Kidney (tissue), 14 donors: ENCODE data around the gene AJAP1. TPM values are rescaled to one million over a fixed set of nuclear protein-coding genes. Genes with fewer than 3 reads are reported as not detected.

Source experiments
- DNase-seq, 5 donors: peaks; one replicate each; pipeline ENCODE4 v3.0.0-alpha.2; 2013 to 2020
- FAIRE-seq: peaks from 2 replicates; lab custom pipeline; 2012; peaks lifted over from hg19 to GRCh38; lab: Jason Lieb, UNC
- H3K27ac ChIP-seq, 2 donors: one replicate each; pipeline ENCODE4 v1.7.0; 2013; ENCODE audit warnings: low read depth in 2 of 2, low read length in 2 of 2, inconsistent platforms in 1 of 2
- H3K27me3 ChIP-seq: one replicate; pipeline ENCODE4 v1.7.1; 2013; ENCODE audit warnings: low read length, inconsistent platforms; ENCODE audit not compliant: control insufficient read depth, insufficient read depth
- H3K36me3 ChIP-seq, 3 donors: one replicate each; pipeline versions ENCODE4 v1.7.0 to v1.7.1; 2013; ENCODE audit warnings: low read length in 3 of 3, control low read depth in 1 of 3, inconsistent platforms in 1 of 3; ENCODE audit not compliant: insufficient read depth in 3 of 3, control insufficient read depth in 2 of 3
- H3K4me1 ChIP-seq, 3 donors: one replicate each; pipeline versions ENCODE4 v1.7.0 to v1.7.1; 2013; ENCODE audit warnings: low read length in 3 of 3, inconsistent platforms in 1 of 3, low read depth in 1 of 3; ENCODE audit not compliant: control insufficient read depth in 2 of 3, insufficient read depth in 2 of 3
- H3K4me3 ChIP-seq, 3 donors: one replicate each; pipeline versions ENCODE4 v1.7.0 to v1.8.1; 2013; ENCODE audit warnings: low read length in 3 of 3, control low read depth in 1 of 3, inconsistent platforms in 1 of 3
- H3K9ac ChIP-seq, 3 donors: one replicate each; pipeline versions ENCODE4 v1.7.0 to v1.7.1; 2013; ENCODE audit warnings: low read length in 3 of 3, control low read depth in 1 of 3, inconsistent platforms in 1 of 3
- H3K9me3 ChIP-seq, 3 donors: one replicate each; pipeline versions ENCODE4 v1.7.0 to v1.7.1; 2013; ENCODE audit warnings: low read length in 3 of 3, control low read depth in 1 of 3, inconsistent platforms in 1 of 3; ENCODE audit not compliant: control insufficient read depth in 2 of 3, insufficient read depth in 1 of 3
- CTCF ChIP-seq: IDR thresholded peaks from 3 replicates; pipeline ENCODE4 v1.5.1; 2012; ENCODE audit warnings: mild to moderate bottlenecking, moderate library complexity, borderline replicate concordance; ENCODE audit not compliant: insufficient read depth; ENCODE audit errors: extremely low read depth
- intact Hi-C: fragments of 100-400 bp; cut with DNase I; formaldehyde crosslinking; loops from one replicate; pipeline ENCODE4 v1.11.1; 2022
- polyA plus RNA-seq: library from polyadenylated mRNA; stranded (reverse); fragments of 350-450 nt; fragmentation: Illumina TruSeq; extraction: RNeasy Lipid Tissue Mini Kit (QIAGEN cat#74804); gene quantifications from one replicate; pipeline ENCODE4 v1.2.3, GENCODE V29; 2014; ENCODE audit warnings: low read depth, low replicate concordance; ENCODE audit not compliant: insufficient read depth
- total RNA-seq: library from RNA; stranded (reverse); fragmentation: NEBNext Ultra II Directional; extraction: Animal tissue kit (Norgen Biotek cat#: 25700); gene quantifications from one replicate; pipeline ENCODE4 v1.2.1, GENCODE V29; 2021
- donor health status: control.
- donor health status: control.
- donor health status: control.
- donor health status: control.
- donor health status: control.
- donor health status: DM: yes; HTN: yes; CAD: no.
- donor health status: Normal renal cell carcinoma (clear cell type).

Gene AJAP1
- total and polyA plus RNA-seq, 2 donors from 2014 or later = 2.7 to 5.5 TPM

- no peak for FAIRE-seq
These were observed 79.2 kb downstream of the AJAP1 start for GRCh38 chr1:4733446-4734177.

GRCh38 chr1:4734219-4734618, 79.8 kb downstream of the AJAP1 start:
- no peak for TF ChIP-seq CTCF
- intact Hi-C loops = no loop called here
- no peaks in the 10 kb centered on the region for H3K36me3 ChIP-seq
- H3K4me1 ChIP-seq = no peaks in the 10 kb centered on the region
- H3K27me3 ChIP-seq = no peaks in the 10 kb centered on the region
- no peak overlapping the region for H3K4me3 ChIP-seq
- H3K9me3 ChIP-seq = no peaks in the 10 kb centered on the region
- no peak overlapping the region for H3K9ac ChIP-seq
- H3K27ac ChIP-seq = no peak overlapping the region
- FAIRE-seq (no peak), DNase-seq (no peak)

More at GRCh38 chr1:4733446-4734177, 79.2 kb downstream of the AJAP1 start:
- Histone ChIP-seq H3K4me3 (no peak overlapping the region), H3K27me3 (no peaks in the 10 kb centered on the region), H3K27ac (no peak overlapping the region), H3K9ac (no peak overlapping the region), H3K9me3 (no peaks in the 10 kb centered on the region), H3K36me3 (no peaks in the 10 kb centered on the region), H3K4me1 (no peaks in the 10 kb centered on the region)
- no peak for TF ChIP-seq CTCF
- peak in 1 of 5 donors; percentile 61 for DNase-seq
- intact Hi-C loops = no loop called here

GRCh38 chr1:4734791-4735190, 80.4 kb downstream of the AJAP1 start:
- no peak for TF ChIP-seq CTCF
- no peak overlapping the region for H3K9ac ChIP-seq
- H3K27me3 ChIP-seq = no peaks in the 10 kb centered on the region
- no peak overlapping the region for H3K4me3 ChIP-seq
- H3K4me1 ChIP-seq = no peaks in the 10 kb centered on the region
- H3K9me3 ChIP-seq = no peaks in the 10 kb centered on the region
- FAIRE-seq (no peak), DNase-seq (peak in 1 of 5 donors; percentile 39)
- intact Hi-C loops = no loop called here
- H3K27ac ChIP-seq = no peak overlapping the region
- no peaks in the 10 kb centered on the region for H3K36me3 ChIP-seq
